ENCODE data around the gene EBF3.

GRCh38 chr10:129912986-129913695 is 50.9 kb downstream of the EBF3 start:
- TF ChIP-seq CTCF (IDR thresholded peaks at IDR 0.05) (no peak), POLR2A (IDR thresholded peaks at IDR 0.05) (no peak)
